ENCODE measurements around the gene EFTUD2. TPM values are rescaled to one million over a fixed set of nuclear protein-coding genes. Genes with fewer than 3 reads are reported as not detected.
A peak's percentile ranks its signal among the peaks of the same experiment; 100 is the strongest.

EFTUD2 gene
- total RNA-seq, 4 donors from 2014 or later: 37.4 to 136 (median 65.4) TPM

- WGBS, 2 donors (ENCODE audit: low coverage in 1 of 2): 55% methylated on average over 6 of the region's 6 CpGs; no CpG with 5 or more reads in 1 of the 2 donors
- H3K27me3 ChIP-seq: peaks cover 21% of the 10 kb centered on the region
- no peak for DNase-seq
- intact Hi-C loops (cut with DNase I; ENCODE audit: low total_unique reads) (no loop called here), in situ Hi-C loops (cut with MboI; ENCODE audit: low pct_ligation_motif_present in 1 of 4, low pct_unique_long_range_greater_than_20kb in 1 of 4, low sequenced_read_pairs in 3 of 4) (loop anchor here in 2 of 4 donors (10.0 kb wide), 2 partner anchors 181 to 191 kb away; no protein-coding TSS in a partner anchor)
- no peak overlapping the region for H3K4me3 ChIP-seq
- H3K4me1 ChIP-seq: peaks cover 5 to 15% (median 8%) of the 10 kb centered on the region in 4 donors
- no peak overlapping the region for H3K27ac ChIP-seq
- H3K36me3 ChIP-seq: no peaks in the 10 kb centered on the region
- TF ChIP-seq POLR2A (IDR thresholded peaks at IDR 0.05) (no peak), POLR2AphosphoS5 (IDR thresholded peaks at IDR 0.05) (no peak), CTCF (IDR thresholded peaks at IDR 0.05) (no peak)
- no peaks in the 10 kb centered on the region for H3K9me3 ChIP-seq
Measured at GRCh38 chr17:44913676-44914075, 14.4 kb upstream of the EFTUD2 start.

GRCh38 chr17:44912763-44913544, 13.7 kb upstream of the EFTUD2 start:
- Histone ChIP-seq H3K4me1 (peaks cover 5 to 15% (median 8%) of the 10 kb centered on the region in 4 donors), H3K27me3 (peaks cover 21% of the 10 kb centered on the region), H3K9me3 (no peaks in the 10 kb centered on the region), H3K36me3 (no peaks in the 10 kb centered on the region), H3K4me3 (no peak overlapping the region), H3K27ac (no peak overlapping the region)
- DNase-seq: no peak
- intact Hi-C loops (cut with DNase I; ENCODE audit: low total_unique reads) (no loop called here), in situ Hi-C loops (cut with MboI; ENCODE audit: low pct_ligation_motif_present in 1 of 4, low pct_unique_long_range_greater_than_20kb in 1 of 4, low sequenced_read_pairs in 3 of 4) (loop anchor here in 2 of 4 donors (10.0 kb wide), 2 partner anchors 182 to 192 kb away; no protein-coding TSS in a partner anchor)
- TF ChIP-seq POLR2AphosphoS5 (IDR thresholded peaks at IDR 0.05) (no peak), EP300 (IDR thresholded peaks at IDR 0.05; ENCODE audit: low read depth) (no peak), CTCF (IDR thresholded peaks at IDR 0.05) (no peak), POLR2A (IDR thresholded peaks at IDR 0.05) (no peak)
- 70 to 84% methylated on average over 2 to 14 of the region's 14 CpGs for WGBS, 2 donors (ENCODE audit: low coverage in 1 of 2)

GRCh38 chr17:44911133-44912001, 12.1 kb upstream of the EFTUD2 start:
- H3K9me3 ChIP-seq: no peaks in the 10 kb centered on the region
- H3K27me3 ChIP-seq: peaks cover 21% of the 10 kb centered on the region
- peak in 1 of 3 donors; percentile 40 for TF ChIP-seq POLR2AphosphoS5 (IDR thresholded peaks at IDR 0.05)
- TF ChIP-seq POLR2A (IDR thresholded peaks at IDR 0.05): no peak
- peak in 4 of 5 experiments; percentile 39 to 45 (median 44) for TF ChIP-seq CTCF (IDR thresholded peaks at IDR 0.05)
- no peaks in the 10 kb centered on the region for H3K36me3 ChIP-seq
- 15% methylated on average over 53 of the region's 56 CpGs; no CpG with 5 or more reads in 1 of the 2 donors for WGBS, 2 donors (ENCODE audit: low coverage in 1 of 2)
- H3K27ac ChIP-seq: no peak overlapping the region
- intact Hi-C loops (cut with DNase I; ENCODE audit: low total_unique reads): no loop called here
- DNase-seq: peak; percentile 72
- H3K4me3 ChIP-seq: peak overlapping the region in 3 of 4 donors; percentile 5 to 32 (median 32)
- peaks cover 5 to 9% (median 7%) of the 10 kb centered on the region in 4 donors for H3K4me1 ChIP-seq
- in situ Hi-C loops (cut with MboI; ENCODE audit: low pct_ligation_motif_present in 1 of 4, low pct_unique_long_range_greater_than_20kb in 1 of 4, low sequenced_read_pairs in 3 of 4): loop anchor here in 2 of 4 donors (10.0 kb wide), 2 partner anchors 183 to 193 kb away; no protein-coding TSS in a partner anchor
